IMR-90 (cell line): ENCODE results near the gene PIR. TPM values are rescaled to one million over a fixed set of nuclear protein-coding genes. Genes with fewer than 3 reads are reported as not detected.

ENCODE experiments used
- ATAC-seq: fragments of 200-7000 bp; cut with Tn5 transposase; 2 replicates; pipeline ENCODE4 v1.9.1; 2020; ENCODE audit warnings: low read depth, mild to moderate bottlenecking, moderate library complexity
- BruUV-seq: library from RNA; stranded (reverse); fragments of 400-500 nt; replicated peaks from 2 replicates; lab custom pipeline; 2021; lab: Mats Ljungman, UMichigan
- CTCF ChIA-PET: fragments of 300-600 bp; formaldehyde crosslinking; extraction: SDS; loops from one replicate; lab custom pipeline; 2021; ENCODE audit warnings: antibody characterized with exemption; lab: Yijun Ruan, JAX
- POLR2A ChIA-PET: fragments of 300-600 bp; sonication (Branson Sonifier 250); formaldehyde crosslinking; loops from one replicate; lab custom pipeline; 2022; ENCODE audit warnings: antibody characterized with exemption; ENCODE audit not compliant: unreplicated experiment; lab: Charles Lee
- DNase-seq: peaks from one replicate; pipeline ENCODE4 v3.0.0; 2013
- H2AFZ ChIP-seq: replicated peaks from 2 replicates; pipeline ENCODE3; 2013; ENCODE audit warnings: low read length, mild to moderate bottlenecking; ENCODE audit not compliant: poor library complexity
- H2AK5ac ChIP-seq: 2 replicates; pipeline ENCODE4 v1.6.1; 2013; ENCODE audit warnings: low read depth, low read length, inconsistent platforms
- H2AK9ac ChIP-seq: replicated peaks from 2 replicates; pipeline ENCODE3; 2013; ENCODE audit warnings: mild to moderate bottlenecking, low read depth, low read length, moderate library complexity; ENCODE audit not compliant: poor library complexity
- H2BK120ac ChIP-seq: 2 replicates; pipeline ENCODE4 v1.6.1; 2013; ENCODE audit warnings: low read depth, low read length, inconsistent platforms
- H2BK15ac ChIP-seq: 3 replicates; pipeline ENCODE4 v1.6.1; 2013; ENCODE audit warnings: low read depth, low read length, inconsistent platforms
- H2BK20ac ChIP-seq: 2 replicates; pipeline ENCODE4 v1.6.1; 2013; ENCODE audit warnings: low read depth, mild to moderate bottlenecking, inconsistent platforms, low read length, moderate library complexity
- H2BK5ac ChIP-seq: 2 replicates; pipeline ENCODE4 v1.6.1; 2013; ENCODE audit warnings: mild to moderate bottlenecking, low read depth, low read length, inconsistent platforms; ENCODE audit not compliant: poor library complexity, severe bottlenecking
- H3K14ac ChIP-seq: replicated peaks from 2 replicates; pipeline ENCODE4 v1.6.1; 2013; ENCODE audit warnings: low read depth, low read length, inconsistent platforms
- H3K18ac ChIP-seq: 2 replicates; pipeline ENCODE4 v1.6.1; 2013; ENCODE audit warnings: low read depth, low read length, control low read depth
- H3K23ac ChIP-seq: 2 replicates; pipeline ENCODE4 v1.6.1; 2013; ENCODE audit warnings: low read depth, low read length, inconsistent platforms
- H3K27ac ChIP-seq: 2 replicates; pipeline ENCODE4 v1.5.1; 2013; ENCODE audit warnings: mild to moderate bottlenecking, control low read depth, low read length; ENCODE audit not compliant: insufficient read depth
- H3K27me3 ChIP-seq: 2 replicates; pipeline ENCODE4 v1.6.1; 2013; ENCODE audit warnings: low read length; ENCODE audit not compliant: control insufficient read depth, insufficient read depth
- H3K36me3 ChIP-seq: 2 replicates; pipeline ENCODE4 v1.6.1; 2013; ENCODE audit warnings: low read length, mixed read lengths; ENCODE audit not compliant: control insufficient read depth, insufficient read depth
- H3K4ac ChIP-seq: 2 replicates; pipeline ENCODE4 v1.6.1; 2013; ENCODE audit warnings: low read depth, low read length, inconsistent platforms
- H3K4me1 ChIP-seq: 2 replicates; pipeline ENCODE4 v1.6.1; 2013; ENCODE audit warnings: low read length, mixed read lengths; ENCODE audit not compliant: control insufficient read depth, insufficient read depth
- H3K4me2 ChIP-seq: 2 replicates; pipeline ENCODE4 v1.6.1; 2013; ENCODE audit warnings: low read depth, mild to moderate bottlenecking, control low read depth, low read length, moderate library complexity
- H3K4me3 ChIP-seq: 2 replicates; pipeline ENCODE4 v1.5.1; 2013; ENCODE audit warnings: low read depth, mild to moderate bottlenecking, control low read depth, low read length, moderate library complexity; ENCODE audit not compliant: insufficient read depth
- H3K56ac ChIP-seq: 2 replicates; pipeline ENCODE4 v1.6.1; 2013; ENCODE audit warnings: low read length, inconsistent platforms; ENCODE audit not compliant: insufficient read depth; ENCODE audit errors: extremely low read depth
- H3K79me1 ChIP-seq, 2 experiments: 2 replicates each; pipeline ENCODE4 v1.6.1; 2013; ENCODE audit warnings: low read length in 2 of 2, inconsistent platforms in 1 of 2, low read depth in 1 of 2
- H3K9ac ChIP-seq: 2 replicates; pipeline ENCODE4 v1.6.1; 2013; ENCODE audit warnings: low read depth, low read length, control low read depth
- H3K9me1 ChIP-seq: 2 replicates; pipeline ENCODE4 v1.6.1; 2013; ENCODE audit warnings: low read length, inconsistent platforms; ENCODE audit not compliant: insufficient read depth
- H3K9me3 ChIP-seq: 2 replicates; pipeline ENCODE4 v1.6.1; 2013; ENCODE audit warnings: low read length; ENCODE audit not compliant: control insufficient read depth, insufficient read depth
- H4K20me1 ChIP-seq: 2 replicates; pipeline ENCODE4 v1.6.1; 2013; ENCODE audit warnings: low read length, inconsistent platforms; ENCODE audit not compliant: insufficient read depth
- H4K5ac ChIP-seq: 2 replicates; pipeline ENCODE4 v1.6.1; 2013; ENCODE audit warnings: mild to moderate bottlenecking, low read depth, low read length, control low read depth
- H4K8ac ChIP-seq, 2 experiments: 2 replicates each; pipeline ENCODE4 v1.6.1; 2013; ENCODE audit warnings: low read depth in 2 of 2, low read length in 2 of 2, control low read depth in 1 of 2, inconsistent platforms in 1 of 2
- H4K91ac ChIP-seq: 2 replicates; pipeline ENCODE4 v1.6.1; 2013; ENCODE audit warnings: low read depth, low read length, inconsistent platforms; ENCODE audit not compliant: insufficient read depth
- BHLHE40 ChIP-seq: fragments of 150-350 bp; IDR thresholded peaks from 2 replicates; pipeline ENCODE4 v1.6.1; 2016; ENCODE audit warnings: mild to moderate bottlenecking, low read depth, low read length
- CEBPB ChIP-seq: IDR thresholded peaks from 2 replicates; pipeline ENCODE4 v1.6.1; 2012; ENCODE audit warnings: low read depth, low read length, improper control_type of control experiment
- CHD1 ChIP-seq: IDR thresholded peaks from 2 replicates; pipeline ENCODE4 v1.6.1; 2012; ENCODE audit warnings: low read depth, low read length, improper control_type of control experiment
- FOS ChIP-seq: fragments of 150-350 bp; IDR thresholded peaks from 2 replicates; pipeline ENCODE4 v1.6.1; 2016; ENCODE audit warnings: low read depth, low read length
- MAFK ChIP-seq: IDR thresholded peaks from 2 replicates; pipeline ENCODE4 v1.6.1; 2012; ENCODE audit warnings: low read depth, low read length, improper control_type of control experiment
- MAZ ChIP-seq: IDR thresholded peaks from 2 replicates; pipeline ENCODE4 v1.6.1; 2012; ENCODE audit warnings: low read depth, mild to moderate bottlenecking, low read length, improper control_type of control experiment, moderate library complexity, borderline replicate concordance
- MXI1 ChIP-seq: IDR thresholded peaks from 2 replicates; pipeline ENCODE4 v1.6.1; 2012; ENCODE audit warnings: low read depth, mild to moderate bottlenecking, low read length, moderate library complexity, borderline replicate concordance
- NFE2L2 ChIP-seq: fragments of 150-350 bp; IDR thresholded peaks from 2 replicates; pipeline ENCODE4 v1.6.1; 2016; ENCODE audit warnings: low read depth, mild to moderate bottlenecking, low read length
- POLR2A ChIP-seq: IDR thresholded peaks from 2 replicates; pipeline ENCODE4 v1.6.1; 2012; ENCODE audit warnings: mild to moderate bottlenecking, low read depth, low read length
- RAD21 ChIP-seq: IDR thresholded peaks from 2 replicates; pipeline ENCODE4 v1.6.1; 2012; ENCODE audit warnings: low read length, improper control_type of control experiment
- RCOR1 ChIP-seq: IDR thresholded peaks from 2 replicates; pipeline ENCODE4 v1.6.1; 2012; ENCODE audit warnings: mild to moderate bottlenecking, low read length, improper control_type of control experiment; ENCODE audit not compliant: insufficient replicate concordance
- RFX5 ChIP-seq: IDR thresholded peaks from 2 replicates; pipeline ENCODE4 v1.8.0; 2012; ENCODE audit warnings: low read depth, mild to moderate bottlenecking, low read length, moderate library complexity
- SMC3 ChIP-seq: fragments of 150-350 bp; IDR thresholded peaks from 2 replicates; pipeline ENCODE4 v1.6.1; 2016; ENCODE audit warnings: low read depth, mild to moderate bottlenecking, antibody characterized with exemption, low read length, moderate library complexity
- USF2 ChIP-seq: fragments of 150-350 bp; IDR thresholded peaks from 2 replicates; pipeline ENCODE4 v1.6.1; 2017; ENCODE audit warnings: mild to moderate bottlenecking, antibody characterized with exemption, low read length, low read depth
- WGBS, 2 experiments: methylation state at CpG; one replicate each; pipeline versions ENCODE4 v1.1.5 to v1.1.7; 2013; ENCODE audit warnings: missing lambda C conversion rate in 2 of 2; ENCODE audit not compliant: insufficient read length in 1 of 2; ENCODE audit errors: extremely low coverage in 2 of 2; 5-methylcytosine and 5-hydroxymethylcytosine counted together
- dilution Hi-C: fragments of 300-500 bp; cut with HindIII; formaldehyde crosslinking; loops from one replicate; pipeline ENCODE4 v1.14.3; 2018; ENCODE audit warnings: low sequenced_read_pairs; ENCODE audit not compliant: unreplicated experiment
- in situ Hi-C: fragments of 300-500 bp; cut with MboI; formaldehyde crosslinking; loops from 3 replicates; pipeline ENCODE4 v1.14.3; 2019; ENCODE audit warnings: low sequenced_read_pairs, inconsistent platforms, mixed read lengths
- intact Hi-C: fragments of 100-400 bp; cut with micrococcal nuclease; formaldehyde crosslinking; loops from 2 replicates; pipeline ENCODE4 v1.10.0; 2022
- polyA plus RNA-seq, 3 experiments: library from polyadenylated mRNA; depleted of rRNA; stranded (reverse); fragments of >200 nt; gene quantifications; 2 replicates each; pipeline ENCODE4 v1.2.3, GENCODE V29; 2012; ENCODE audit warnings: low replicate concordance in 1 of 3
- total RNA-seq: library from RNA; depleted of rRNA; stranded (reverse); fragments of >200 nt; gene quantifications from 2 replicates; pipeline ENCODE4 v1.2.3, GENCODE V29; 2012
- TF ChIP-seq, protein P1 (sequence below): conservative IDR thresholded peaks from 2 replicates; pipeline ENCODE4 v1.5.1; 2012; ENCODE audit warnings: mild to moderate bottlenecking, low read depth, low read length, improper control_type of control experiment
- TF ChIP-seq, protein P2 (sequence below): fragments of 150-350 bp; IDR thresholded peaks from 2 replicates; pipeline ENCODE4 v1.6.1; 2016; ENCODE audit warnings: low read depth, mild to moderate bottlenecking, low read length, moderate library complexity, borderline replicate concordance

Gene PIR
- total and polyA plus RNA-seq, 2 of the 4 experiments (the other 2 are of a cell fraction), result 5.7 to 8.7 TPM

DNA sequence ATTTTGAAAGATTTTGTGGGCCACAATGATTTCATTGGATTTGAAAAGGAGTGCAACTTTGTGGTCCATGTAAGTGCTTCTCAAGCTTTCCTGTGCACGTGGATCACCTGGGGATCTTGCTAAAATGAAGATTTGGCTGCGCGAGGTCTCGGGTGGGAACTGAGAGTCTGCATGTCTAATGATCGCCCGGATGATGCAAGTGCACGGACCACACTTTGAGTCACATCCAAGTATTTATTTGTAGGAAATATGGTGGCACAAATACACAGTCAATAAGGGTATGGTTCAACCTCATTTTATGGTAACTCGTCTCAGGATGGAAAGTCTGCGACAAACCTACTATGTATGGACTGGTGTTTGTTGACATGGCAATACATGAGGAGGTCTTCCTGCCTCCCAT is 8.4 kb upstream of the PIR start:
- Histone ChIP-seq H3K36me3 (no peaks in the 10 kb centered on the region), H3K9me3 (no peaks in the 10 kb centered on the region), H3K4ac (no peak overlapping the region), H3K23ac (no peak overlapping the region), H4K8ac (no peak overlapping the region), H3K4me2 (no peak overlapping the region), H3K18ac (no peak overlapping the region), H4K5ac (no peak overlapping the region), H3K9ac (no peak overlapping the region), H2BK15ac (no peak overlapping the region), H2BK120ac (no peak overlapping the region), H3K9me1 (no peaks in the 10 kb centered on the region), H2BK5ac (no peak overlapping the region), H3K27me3 (peaks cover 18% of the 10 kb centered on the region), H3K4me1 (no peaks in the 10 kb centered on the region), H3K4me3 (no peak overlapping the region), H4K91ac (no peak overlapping the region), H3K79me1 (no peaks in the 10 kb centered on the region), H3K27ac (no peak overlapping the region), H2AK9ac (no peak overlapping the region), H3K56ac (no peak overlapping the region), H2BK20ac (no peak overlapping the region), H2AK5ac (no peak overlapping the region), H3K14ac (no peak overlapping the region), H2AFZ (no peak overlapping the region), H4K20me1 (no peaks in the 10 kb centered on the region)
- no TSS peak for BruUV-seq
- intact Hi-C loops, result no loop called here
- no peak for DNase-seq
- TF ChIP-seq, protein P1, sequence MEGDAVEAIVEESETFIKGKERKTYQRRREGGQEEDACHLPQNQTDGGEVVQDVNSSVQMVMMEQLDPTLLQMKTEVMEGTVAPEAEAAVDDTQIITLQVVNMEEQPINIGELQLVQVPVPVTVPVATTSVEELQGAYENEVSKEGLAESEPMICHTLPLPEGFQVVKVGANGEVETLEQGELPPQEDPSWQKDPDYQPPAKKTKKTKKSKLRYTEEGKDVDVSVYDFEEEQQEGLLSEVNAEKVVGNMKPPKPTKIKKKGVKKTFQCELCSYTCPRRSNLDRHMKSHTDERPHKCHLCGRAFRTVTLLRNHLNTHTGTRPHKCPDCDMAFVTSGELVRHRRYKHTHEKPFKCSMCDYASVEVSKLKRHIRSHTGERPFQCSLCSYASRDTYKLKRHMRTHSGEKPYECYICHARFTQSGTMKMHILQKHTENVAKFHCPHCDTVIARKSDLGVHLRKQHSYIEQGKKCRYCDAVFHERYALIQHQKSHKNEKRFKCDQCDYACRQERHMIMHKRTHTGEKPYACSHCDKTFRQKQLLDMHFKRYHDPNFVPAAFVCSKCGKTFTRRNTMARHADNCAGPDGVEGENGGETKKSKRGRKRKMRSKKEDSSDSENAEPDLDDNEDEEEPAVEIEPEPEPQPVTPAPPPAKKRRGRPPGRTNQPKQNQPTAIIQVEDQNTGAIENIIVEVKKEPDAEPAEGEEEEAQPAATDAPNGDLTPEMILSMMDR, result no peak
- TF ChIP-seq RAD21 (no peak), MAZ (no peak), FOS (no peak), USF2 (no peak), MAFK (no peak), NFE2L2 (no peak), RCOR1 (no peak), POLR2A (no peak), CEBPB (no peak), RFX5 (no peak), SMC3 (no peak), MXI1 (no peak), BHLHE40 (no peak), CHD1 (no peak)
- TF ChIP-seq, protein P2, sequence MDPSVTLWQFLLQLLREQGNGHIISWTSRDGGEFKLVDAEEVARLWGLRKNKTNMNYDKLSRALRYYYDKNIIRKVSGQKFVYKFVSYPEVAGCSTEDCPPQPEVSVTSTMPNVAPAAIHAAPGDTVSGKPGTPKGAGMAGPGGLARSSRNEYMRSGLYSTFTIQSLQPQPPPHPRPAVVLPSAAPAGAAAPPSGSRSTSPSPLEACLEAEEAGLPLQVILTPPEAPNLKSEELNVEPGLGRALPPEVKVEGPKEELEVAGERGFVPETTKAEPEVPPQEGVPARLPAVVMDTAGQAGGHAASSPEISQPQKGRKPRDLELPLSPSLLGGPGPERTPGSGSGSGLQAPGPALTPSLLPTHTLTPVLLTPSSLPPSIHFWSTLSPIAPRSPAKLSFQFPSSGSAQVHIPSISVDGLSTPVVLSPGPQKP, result no peak
- ChIA-PET POLR2A (no interaction called here), CTCF (no interaction called here)
- in situ Hi-C loops, result no loop called here
- ATAC-seq, result no peak
- dilution Hi-C loops, result no loop called here
- WGBS, 2 experiments, result 79% methylated on average over 4 of the region's 9 CpGs; no CpG with 5 or more reads in 1 of the 2 experiments
